ENCODE measurements around the gene TEK.

DNA sequence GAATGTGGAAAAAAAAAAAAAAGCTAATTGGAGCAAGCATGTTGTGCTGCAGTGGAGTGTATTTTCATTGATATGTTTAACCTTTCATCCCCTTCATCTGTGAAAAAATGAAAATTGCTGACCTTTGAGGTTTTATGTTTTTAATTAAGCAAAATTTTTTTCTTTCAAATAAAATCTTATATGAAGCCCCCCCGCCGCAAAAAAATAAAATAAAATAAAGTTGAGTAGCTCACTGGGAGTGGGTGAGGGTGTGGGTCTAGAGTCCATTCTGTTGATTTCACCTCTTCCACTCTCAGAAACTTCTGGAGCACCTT is 43.3 kb downstream of the TEK start:
- TF ChIP-seq, protein P1, sequence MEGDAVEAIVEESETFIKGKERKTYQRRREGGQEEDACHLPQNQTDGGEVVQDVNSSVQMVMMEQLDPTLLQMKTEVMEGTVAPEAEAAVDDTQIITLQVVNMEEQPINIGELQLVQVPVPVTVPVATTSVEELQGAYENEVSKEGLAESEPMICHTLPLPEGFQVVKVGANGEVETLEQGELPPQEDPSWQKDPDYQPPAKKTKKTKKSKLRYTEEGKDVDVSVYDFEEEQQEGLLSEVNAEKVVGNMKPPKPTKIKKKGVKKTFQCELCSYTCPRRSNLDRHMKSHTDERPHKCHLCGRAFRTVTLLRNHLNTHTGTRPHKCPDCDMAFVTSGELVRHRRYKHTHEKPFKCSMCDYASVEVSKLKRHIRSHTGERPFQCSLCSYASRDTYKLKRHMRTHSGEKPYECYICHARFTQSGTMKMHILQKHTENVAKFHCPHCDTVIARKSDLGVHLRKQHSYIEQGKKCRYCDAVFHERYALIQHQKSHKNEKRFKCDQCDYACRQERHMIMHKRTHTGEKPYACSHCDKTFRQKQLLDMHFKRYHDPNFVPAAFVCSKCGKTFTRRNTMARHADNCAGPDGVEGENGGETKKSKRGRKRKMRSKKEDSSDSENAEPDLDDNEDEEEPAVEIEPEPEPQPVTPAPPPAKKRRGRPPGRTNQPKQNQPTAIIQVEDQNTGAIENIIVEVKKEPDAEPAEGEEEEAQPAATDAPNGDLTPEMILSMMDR (IDR thresholded peaks at IDR 0.05; ENCODE audit: insufficient read depth, low read depth, low read length), result no peak
- TF ChIP-seq EZH2 (IDR thresholded peaks at IDR 0.05; ENCODE audit: insufficient read depth, low read length), result no peak
